Tibial nerve (tissue), 4 donors: Measurements from ENCODE around the gene ACOT8. TPM values are rescaled to one million over a fixed set of nuclear protein-coding genes. Genes with fewer than 3 reads are reported as not detected.
A peak's percentile ranks its signal among the peaks of the same experiment; 100 is the strongest.
"Not testable (repeated sequence)": the region's sequence is repeated elsewhere in the genome, so short reads cannot be mapped to it uniquely, and the experiment has no call there.

ENCODE experiments used
- DNase-seq, 2 donors: peaks; one replicate each; pipeline ENCODE4 v3.0.0-alpha.2; 2019; ENCODE audit warnings: low spot score in 2 of 2
- H3K27ac ChIP-seq, 4 donors: fragments of 200-600 bp; sonication (generic) in 3 of 4; one replicate each; pipeline ENCODE4 v1.5.1; 2017 to 2019; ENCODE audit warnings: mild to moderate bottlenecking in 1 of 4
- H3K27me3 ChIP-seq, 2 donors: fragments of 200-600 bp; sonication (generic) in 1 of 2; one replicate each; pipeline versions ENCODE4 v1.5.1 to v1.6.0; 2017 to 2019
- H3K36me3 ChIP-seq, 3 donors: fragments of 200-600 bp; sonication (generic); one replicate each; pipeline ENCODE4 v1.5.1; 2018 to 2019
- H3K4me1 ChIP-seq, 4 donors: fragments of 200-600 bp; sonication (generic) in 3 of 4; one replicate each; pipeline ENCODE4 v1.5.1; 2017 to 2019
- H3K4me3 ChIP-seq, 4 donors: fragments of 200-600 bp; sonication (generic) in 3 of 4; one replicate each; pipeline ENCODE4 v1.5.1; 2017 to 2019; ENCODE audit warnings: mild to moderate bottlenecking in 1 of 4, moderate library complexity in 1 of 4
- H3K9me3 ChIP-seq, 4 donors: fragments of 200-600 bp; sonication (generic) in 3 of 4; one replicate each; pipeline ENCODE4 v1.5.1; 2017 to 2019
- CTCF ChIP-seq, 5 experiments: fragments of 200-600 bp in 3 of 5; fragments of 450-650 bp in 2 of 5; sonication (generic) in 3 of 5; IDR thresholded peaks; one replicate each; pipeline ENCODE4 v1.5.1; 2016 to 2019; ENCODE audit warnings: antibody characterized with exemption in 5 of 5, mild to moderate bottlenecking in 3 of 5, moderate library complexity in 2 of 5
- EP300 ChIP-seq, 2 donors: sonication (generic); formaldehyde crosslinking; IDR thresholded peaks; one replicate each; pipeline ENCODE4 v1.6.1; 2017; ENCODE audit warnings: antibody characterized with exemption in 2 of 2, mild to moderate bottlenecking in 1 of 2
- POLR2A ChIP-seq, 2 donors: fragments of 450-650 bp; IDR thresholded peaks; one replicate each; pipeline ENCODE4 v1.6.1; 2017; ENCODE audit warnings: antibody characterized with exemption in 2 of 2, mild to moderate bottlenecking in 2 of 2, moderate library complexity in 2 of 2
- WGBS, 2 donors: methylation state at CpG; one replicate each; pipeline ENCODE4 v1.1.5; 2018; 5-methylcytosine and 5-hydroxymethylcytosine counted together
- total RNA-seq, 4 donors: library from RNA; depleted of rRNA; stranded (reverse); fragments of >200 nt; gene quantifications; one replicate each; pipeline ENCODE4 v1.1.0, GENCODE V29; 2016

ACOT8 gene
- total RNA-seq, 4 donors from 2014 or later, result 44.4 to 58.4 (median 52.5) TPM

- Histone ChIP-seq H3K27ac (peak overlapping the region in 1 of 4 donors; percentile 41), H3K4me3 (no peak overlapping the region), H3K36me3 (peaks cover 0 to 42% (median 0%) of the 10 kb centered on the region in 3 donors), H3K4me1 (peaks cover 0 to 36% (median 9%) of the 10 kb centered on the region in 4 donors), H3K9me3 (no peaks in the 10 kb centered on the region), H3K27me3 (no peaks in the 10 kb centered on the region)
- no peak for TF ChIP-seq POLR2A (IDR thresholded peaks at IDR 0.05)
- TF ChIP-seq EP300 (IDR thresholded peaks at IDR 0.05), result no peak
- no peak for TF ChIP-seq CTCF (IDR thresholded peaks at IDR 0.05)
- WGBS, 2 donors, result 52 to 72% methylated on average over 3 to 13 of the region's 13 CpGs
- no peak for DNase-seq
Measured at GRCh38 chr20:45878076-45878761, 21.0 kb upstream of the ACOT8 start.

GRCh38 chr20:45874576-45874975 lies 17.4 kb upstream of the ACOT8 start:
- Histone ChIP-seq H3K4me1 (peaks cover 0 to 10% (median 0%) of the 10 kb centered on the region in 4 donors), H3K36me3 (peaks cover 0 to 32% (median 0%) of the 10 kb centered on the region in 3 donors), H3K27me3 (no peaks in the 10 kb centered on the region), H3K27ac (no peak overlapping the region), H3K9me3 (no peaks in the 10 kb centered on the region), H3K4me3 (no peak overlapping the region)
- TF ChIP-seq EP300 (IDR thresholded peaks at IDR 0.05) (no peak), CTCF (IDR thresholded peaks at IDR 0.05) (no peak)
- 45 to 52% methylated on average over 4 of the region's 4 CpGs for WGBS, 2 donors
- no peak for DNase-seq

- H3K4me1 ChIP-seq, DNase-seq, H3K9me3 ChIP-seq, H3K27me3 ChIP-seq, H3K27ac ChIP-seq, H3K4me3 ChIP-seq: not testable (repeated sequence)
- WGBS, 2 donors, result 92% methylated on average over 10 of the region's 10 CpGs
- peaks cover 0 to 27% (median 0%) of the 10 kb centered on the region in 3 donors for H3K36me3 ChIP-seq
Measured at GRCh38 chr20:45874104-45874481, 16.9 kb upstream of the ACOT8 start.

GRCh38 chr20:45873409-45874103 lies 16.4 kb upstream of the ACOT8 start:
- DNase-seq, result no peak
- WGBS, 2 donors, result 79 to 84% methylated on average over 1 of the region's 1 CpG
- Histone ChIP-seq H3K4me3 (no peak overlapping the region), H3K27me3 (no peaks in the 10 kb centered on the region), H3K9me3 (no peaks in the 10 kb centered on the region), H3K36me3 (peaks cover 0 to 21% (median 0%) of the 10 kb centered on the region in 3 donors), H3K4me1 (peaks cover 0 to 3% (median 0%) of the 10 kb centered on the region in 4 donors), H3K27ac (no peak overlapping the region)
- no peak for TF ChIP-seq EP300 (IDR thresholded peaks at IDR 0.05)

GRCh38 chr20:45872626-45873025 lies 15.4 kb upstream of the ACOT8 start:
- Histone ChIP-seq H3K27me3 (no peaks in the 10 kb centered on the region), H3K4me3 (no peak overlapping the region), H3K9me3 (no peaks in the 10 kb centered on the region), H3K36me3 (peaks cover 0 to 12% (median 0%) of the 10 kb centered on the region in 3 donors), H3K27ac (no peak overlapping the region), H3K4me1 (no peaks in the 10 kb centered on the region)
- no peak for TF ChIP-seq EP300 (IDR thresholded peaks at IDR 0.05)
- TF ChIP-seq CTCF (IDR thresholded peaks at IDR 0.05), result no peak
- TF ChIP-seq POLR2A (IDR thresholded peaks at IDR 0.05), result no peak
- WGBS, 2 donors, result 85 to 92% methylated on average over 4 of the region's 4 CpGs
- DNase-seq, result no peak

GRCh38 chr20:45867819-45868176 lies 10.6 kb upstream of the ACOT8 start:
- no peak overlapping the region for H3K4me3 ChIP-seq
- TF ChIP-seq CTCF (IDR thresholded peaks at IDR 0.05) (no peak), EP300 (IDR thresholded peaks at IDR 0.05) (no peak), POLR2A (IDR thresholded peaks at IDR 0.05) (no peak)
- peaks cover 0 to 4% (median 0%) of the 10 kb centered on the region in 3 donors for H3K36me3 ChIP-seq
- H3K4me1 ChIP-seq, result no peaks in the 10 kb centered on the region
- DNase-seq, result no peak
- no peaks in the 10 kb centered on the region for H3K9me3 ChIP-seq
- H3K27ac ChIP-seq, result no peak overlapping the region
- no peaks in the 10 kb centered on the region for H3K27me3 ChIP-seq
